Muscle layer of colon (tissue), 2 donors: ENCODE results near the gene R3HDM1.
"Not testable (repeated sequence)": the region's sequence is repeated elsewhere in the genome, so short reads cannot be mapped to it uniquely, and the experiment has no call there.

ENCODE experiments used
- H3K27ac ChIP-seq: one replicate; pipeline ENCODE4 v1.7.0; 2013; ENCODE audit warnings: low read depth, mild to moderate bottlenecking, low read length, moderate library complexity
- H3K27me3 ChIP-seq, 2 donors: one replicate each; pipeline ENCODE4 v1.7.0; 2013; ENCODE audit warnings: low read length in 2 of 2, mild to moderate bottlenecking in 2 of 2; ENCODE audit not compliant: insufficient read depth in 2 of 2, control insufficient read depth in 1 of 2
- H3K36me3 ChIP-seq: one replicate; pipeline ENCODE4 v1.7.0; 2013; ENCODE audit warnings: mild to moderate bottlenecking, low read length; ENCODE audit not compliant: insufficient read depth
- H3K4me1 ChIP-seq: one replicate; pipeline ENCODE4 v1.7.0; 2013; ENCODE audit warnings: mild to moderate bottlenecking, low read length; ENCODE audit not compliant: insufficient read depth
- H3K4me3 ChIP-seq, 2 donors: one replicate each; pipeline ENCODE4 v1.7.0; 2013; ENCODE audit warnings: low read length in 2 of 2, low read depth in 1 of 2, mild to moderate bottlenecking in 1 of 2, moderate library complexity in 1 of 2
- H3K9ac ChIP-seq: one replicate; pipeline ENCODE4 v1.7.0; 2013; ENCODE audit warnings: low read length
- H3K9me3 ChIP-seq: one replicate; pipeline ENCODE4 v1.7.0; 2013; ENCODE audit warnings: mild to moderate bottlenecking, low read length
- donor health status: abdominal sarcoma.
- donor health status: Adenocarcinoma of cecum.

R3HDM1 gene

DNA sequence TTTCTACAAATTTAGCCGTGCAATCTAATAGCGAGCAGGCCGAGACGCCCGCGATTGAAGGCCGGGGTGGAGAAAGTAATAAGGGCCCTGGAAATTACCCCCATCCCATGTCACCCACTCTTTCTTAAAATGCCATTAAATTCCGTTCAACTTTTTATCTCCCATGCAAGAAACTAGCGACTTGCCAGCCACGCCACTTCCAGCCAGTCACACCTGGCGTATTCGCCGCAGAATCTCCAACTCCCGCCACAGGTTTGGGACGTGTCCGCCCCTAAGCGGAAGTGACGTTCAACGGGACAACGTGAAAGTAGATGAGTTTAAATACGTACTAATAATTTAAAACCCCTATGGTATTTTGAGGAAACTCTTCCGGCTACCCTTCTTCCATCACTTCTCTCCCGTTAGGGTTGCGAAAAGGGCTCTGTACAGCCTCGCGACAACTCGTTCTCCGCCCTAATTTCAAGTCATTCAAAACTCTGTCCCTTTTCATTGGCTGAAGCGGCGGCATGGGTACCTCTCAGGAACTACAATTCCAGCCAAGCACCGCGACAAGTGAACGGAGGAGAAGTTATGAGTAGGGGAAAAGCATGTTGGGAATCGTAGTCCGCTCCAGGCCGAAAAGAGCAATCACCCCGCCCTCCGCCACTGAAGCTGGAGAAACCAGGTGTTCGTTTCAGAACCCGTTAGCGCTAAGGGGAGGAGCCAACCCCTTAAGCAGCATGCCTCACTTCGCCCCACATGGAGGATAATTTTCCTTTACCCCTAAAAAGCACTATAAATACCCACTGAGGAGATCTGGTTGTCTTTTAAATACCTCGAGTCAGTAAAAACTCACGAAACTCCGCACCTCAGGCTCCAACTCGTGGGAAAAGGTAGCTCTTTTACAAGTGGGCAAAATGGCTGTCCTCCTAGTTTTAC lies 712 bp upstream of the R3HDM1 start, which contains the start of gene ZRANB3:
ZRANB3 (minus strand) TSS at position 906 of the 918 bp plus-strand sequence.
- Histone ChIP-seq H3K27ac (peak within 1 kb of the TSS; percentile 88), H3K4me1 (peaks cover 6% of the 10 kb centered on the region), H3K9ac (peak within 1 kb of the TSS; percentile 55), H3K4me3 (peak within 1 kb of the TSS; percentile 86 to 95), H3K36me3 (no peaks in the 10 kb centered on the region), H3K9me3 (no peaks in the 10 kb centered on the region), H3K27me3 (no peaks in the 10 kb centered on the region)

GRCh38 chr2:135532581-135532980 lies 1.3 kb downstream of the R3HDM1 start:
- H3K27ac ChIP-seq: no peak overlapping the region
- no peak overlapping the region for H3K4me3 ChIP-seq
- H3K36me3 ChIP-seq: no peaks in the 10 kb centered on the region
- no peaks in the 10 kb centered on the region for H3K9me3 ChIP-seq
- no peak overlapping the region for H3K9ac ChIP-seq
- H3K27me3 ChIP-seq: no peaks in the 10 kb centered on the region
- H3K4me1 ChIP-seq: peaks cover 6% of the 10 kb centered on the region

DNA sequence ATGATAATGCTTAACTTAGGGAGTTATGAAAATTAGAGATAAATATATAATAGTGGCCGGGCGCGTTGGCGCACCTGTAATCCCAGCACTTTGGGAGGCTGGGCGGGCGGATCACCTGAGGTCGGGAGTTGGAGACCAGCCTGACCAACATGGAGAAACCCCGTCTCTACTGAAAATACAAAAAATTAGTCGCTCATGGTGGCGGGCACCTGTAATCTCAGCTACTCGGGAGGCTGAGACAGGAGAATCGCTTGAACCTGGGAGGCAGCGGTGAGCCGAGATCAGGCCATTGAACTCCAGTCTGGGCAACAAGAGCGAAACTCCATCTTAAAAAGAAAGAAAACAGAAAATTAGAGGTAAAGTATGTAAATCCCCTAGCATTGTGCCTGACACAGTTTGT lies 2.3 kb downstream of the R3HDM1 start:
- H3K9me3 ChIP-seq, H3K9ac ChIP-seq, H3K4me1 ChIP-seq, H3K36me3 ChIP-seq, H3K27ac ChIP-seq, H3K27me3 ChIP-seq, H3K4me3 ChIP-seq: not testable (repeated sequence)

GRCh38 chr2:135546436-135546835 lies 15.2 kb downstream of the R3HDM1 start:
- Histone ChIP-seq H3K4me1 (no peaks in the 10 kb centered on the region), H3K9me3 (no peaks in the 10 kb centered on the region), H3K27ac (no peak overlapping the region), H3K27me3 (no peaks in the 10 kb centered on the region), H3K36me3 (no peaks in the 10 kb centered on the region), H3K9ac (no peak overlapping the region), H3K4me3 (no peak overlapping the region)

GRCh38 chr2:135547311-135547710 lies 16.0 kb downstream of the R3HDM1 start:
- no peak overlapping the region for H3K9ac ChIP-seq
- H3K4me1 ChIP-seq: no peaks in the 10 kb centered on the region
- no peak overlapping the region for H3K27ac ChIP-seq
- H3K4me3 ChIP-seq: no peak overlapping the region
- no peaks in the 10 kb centered on the region for H3K9me3 ChIP-seq
- no peaks in the 10 kb centered on the region for H3K36me3 ChIP-seq
- H3K27me3 ChIP-seq: no peaks in the 10 kb centered on the region

DNA sequence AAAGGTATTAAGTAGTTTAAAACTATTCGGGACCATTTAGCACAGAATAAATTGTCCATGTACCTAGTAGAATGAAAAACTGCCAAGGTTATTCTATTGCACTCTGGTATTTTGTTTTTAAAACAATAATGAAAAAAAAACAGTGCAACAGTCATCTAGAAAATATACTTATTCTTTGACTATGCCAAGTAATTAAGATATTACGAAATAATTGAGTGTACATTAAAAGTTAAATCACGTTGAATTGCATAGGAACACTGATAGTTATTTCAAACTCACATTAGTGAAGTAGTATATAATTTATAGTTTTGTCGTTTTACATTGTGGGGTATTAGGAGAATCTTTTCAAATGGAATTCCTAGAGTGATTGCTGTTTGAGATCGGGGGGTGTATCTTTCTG lies 20.1 kb downstream of the R3HDM1 start:
- Histone ChIP-seq H3K27ac (no peak overlapping the region), H3K9ac (no peak overlapping the region)

GRCh38 chr2:135552887-135553286 lies 21.6 kb downstream of the R3HDM1 start:
- Histone ChIP-seq H3K9me3 (no peaks in the 10 kb centered on the region), H3K36me3 (no peaks in the 10 kb centered on the region), H3K9ac (no peak overlapping the region)

More for the DNA sequence above, 20.1 kb downstream of the R3HDM1 start:
- H3K27me3 ChIP-seq: no peaks in the 10 kb centered on the region
- H3K9me3 ChIP-seq: no peaks in the 10 kb centered on the region
- no peak overlapping the region for H3K4me3 ChIP-seq
- no peaks in the 10 kb centered on the region for H3K4me1 ChIP-seq
- no peaks in the 10 kb centered on the region for H3K36me3 ChIP-seq

DNA sequence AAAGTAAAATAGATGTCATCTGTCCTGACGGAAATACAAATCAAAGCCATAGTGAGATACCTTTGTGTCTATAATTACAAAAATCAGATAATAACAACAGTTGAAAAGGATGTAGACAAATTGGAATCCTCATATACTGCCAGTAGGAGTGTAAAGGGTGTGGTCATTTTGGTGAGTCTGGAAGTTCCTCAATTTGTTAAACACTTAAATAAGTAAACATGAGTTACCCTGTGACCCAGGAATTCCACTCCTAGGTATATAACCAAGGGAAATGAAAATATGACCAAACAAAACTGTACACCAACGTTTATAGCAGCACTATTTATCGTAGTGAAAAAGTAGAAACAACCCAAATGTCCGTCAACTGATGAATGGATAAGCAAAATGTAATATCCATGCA lies 24.0 kb downstream of the R3HDM1 start:
- H3K9ac ChIP-seq: no peak overlapping the region
- H3K27me3 ChIP-seq: no peaks in the 10 kb centered on the region
- H3K4me1 ChIP-seq: no peaks in the 10 kb centered on the region
- no peaks in the 10 kb centered on the region for H3K36me3 ChIP-seq
- H3K9me3 ChIP-seq: no peaks in the 10 kb centered on the region
- no peak overlapping the region for H3K4me3 ChIP-seq
- H3K27ac ChIP-seq: no peak overlapping the region

More at GRCh38 chr2:135552887-135553286, 21.6 kb downstream of the R3HDM1 start:
- Histone ChIP-seq H3K27me3 (no peaks in the 10 kb centered on the region), H3K27ac (no peak overlapping the region), H3K4me3 (no peak overlapping the region), H3K4me1 (no peaks in the 10 kb centered on the region)

GRCh38 chr2:135557530-135557929 lies 26.2 kb downstream of the R3HDM1 start:
- H3K4me3 ChIP-seq: no peak overlapping the region
- H3K9me3 ChIP-seq: no peaks in the 10 kb centered on the region
- no peak overlapping the region for H3K9ac ChIP-seq
- no peaks in the 10 kb centered on the region for H3K4me1 ChIP-seq
- no peaks in the 10 kb centered on the region for H3K27me3 ChIP-seq
- no peaks in the 10 kb centered on the region for H3K36me3 ChIP-seq
- H3K27ac ChIP-seq: no peak overlapping the region

DNA sequence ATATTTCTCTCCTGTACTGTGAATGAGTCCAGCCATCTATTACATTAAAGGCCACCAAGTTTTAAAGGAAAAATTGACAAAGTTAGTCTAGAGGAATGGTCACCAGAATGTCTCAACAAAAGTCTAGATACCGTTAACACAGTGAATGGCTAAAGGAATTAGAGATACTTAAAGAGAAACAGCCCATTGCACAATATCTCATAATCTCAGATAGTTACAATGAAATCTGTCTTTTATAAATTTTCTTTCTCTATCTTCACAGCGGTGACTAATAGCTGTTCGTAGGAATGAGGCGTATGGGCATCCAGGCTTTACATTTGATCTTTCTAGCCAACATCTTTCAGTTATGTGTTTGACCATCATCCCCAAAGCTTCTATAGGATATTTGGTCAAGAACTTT lies 30.6 kb downstream of the R3HDM1 start:
- Histone ChIP-seq H3K4me3 (no peak overlapping the region), H3K27me3 (no peaks in the 10 kb centered on the region), H3K9ac (no peak overlapping the region), H3K9me3 (no peaks in the 10 kb centered on the region), H3K4me1 (no peaks in the 10 kb centered on the region), H3K36me3 (no peaks in the 10 kb centered on the region), H3K27ac (no peak overlapping the region)

DNA sequence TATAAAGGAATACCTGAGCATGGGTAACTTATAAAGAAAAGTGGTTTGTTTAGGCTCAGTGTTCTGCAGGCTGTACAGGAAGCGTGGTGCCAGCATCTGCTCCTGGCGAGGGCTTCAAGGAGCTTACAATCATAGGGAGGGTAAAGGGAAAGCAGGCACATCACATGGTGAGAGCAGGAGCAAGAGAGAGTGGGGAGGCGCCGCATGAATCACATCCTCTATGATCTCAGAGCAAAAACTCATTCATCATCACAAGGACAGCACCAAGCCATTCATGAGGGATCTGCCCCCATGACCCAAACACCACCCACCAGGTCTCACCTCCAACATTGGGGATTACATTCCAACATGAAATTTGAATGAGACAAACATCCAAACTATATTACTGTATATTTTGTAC lies 32.5 kb downstream of the R3HDM1 start:
- Histone ChIP-seq H3K27ac (no peak overlapping the region), H3K9me3 (no peaks in the 10 kb centered on the region), H3K4me3 (no peak overlapping the region), H3K36me3 (no peaks in the 10 kb centered on the region), H3K4me1 (no peaks in the 10 kb centered on the region), H3K27me3 (no peaks in the 10 kb centered on the region), H3K9ac (no peak overlapping the region)

GRCh38 chr2:135570884-135571283 lies 39.6 kb downstream of the R3HDM1 start:
- Histone ChIP-seq H3K4me1 (no peaks in the 10 kb centered on the region), H3K36me3 (peaks cover 3% of the 10 kb centered on the region), H3K27me3 (no peaks in the 10 kb centered on the region), H3K9ac (no peak overlapping the region), H3K27ac (no peak overlapping the region), H3K9me3 (no peaks in the 10 kb centered on the region), H3K4me3 (no peak overlapping the region)
